Activated CD8-positive, alpha-beta memory T cell treated with anti-CD3 and anti-CD28 coated beads for 48 hours (primary cell): ENCODE results near the gene ADGRL3.
"Not testable (repeated sequence)": the region's sequence is repeated elsewhere in the genome, so short reads cannot be mapped to it uniquely, and the experiment has no call there.

ENCODE experiments used
- DNase-seq, 3 experiments: peaks; one replicate each; pipeline ENCODE4 v3.0.0-alpha.2; 2020; ENCODE audit warnings: low read depth in 2 of 3, low spot score in 2 of 3

Gene ADGRL3

GRCh38 chr4:61605984-61606383, 405.9 kb downstream of the ADGRL3 start:
- DNase-seq, result no peak

GRCh38 chr4:61614231-61614630, 414.1 kb downstream of the ADGRL3 start:
- DNase-seq, result no peak

- no peak for DNase-seq
Measured at GRCh38 chr4:61619528-61619927, 419.4 kb downstream of the ADGRL3 start.

GRCh38 chr4:61628282-61628681, 428.2 kb downstream of the ADGRL3 start:
- DNase-seq, result no peak

GRCh38 chr4:61628727-61629126, 428.6 kb downstream of the ADGRL3 start:
- DNase-seq, result no peak

- DNase-seq, result no peak
Measured at GRCh38 chr4:61630548-61630947, 430.4 kb downstream of the ADGRL3 start.

GRCh38 chr4:61638591-61638990, 438.5 kb downstream of the ADGRL3 start:
- DNase-seq, result no peak

- not testable (repeated sequence) for DNase-seq
Measured at GRCh38 chr4:61646746-61647350, 446.7 kb downstream of the ADGRL3 start.

GRCh38 chr4:61648264-61648663, 448.1 kb downstream of the ADGRL3 start:
- DNase-seq, result no peak

- no peak for DNase-seq
Measured at GRCh38 chr4:61657016-61657415, 456.9 kb downstream of the ADGRL3 start.

GRCh38 chr4:61661960-61662359, 461.8 kb downstream of the ADGRL3 start:
- DNase-seq, result no peak

- no peak for DNase-seq
Measured at GRCh38 chr4:61662362-61662761, 462.2 kb downstream of the ADGRL3 start.

GRCh38 chr4:61663310-61663709, 463.2 kb downstream of the ADGRL3 start:
- no peak for DNase-seq

GRCh38 chr4:61665649-61666048, 465.5 kb downstream of the ADGRL3 start:
- DNase-seq, result no peak

- no peak for DNase-seq
Measured at GRCh38 chr4:61666244-61666643, 466.1 kb downstream of the ADGRL3 start.

- DNase-seq, result no peak
Measured at GRCh38 chr4:61671599-61671998, 471.5 kb downstream of the ADGRL3 start.

GRCh38 chr4:61675464-61675863, 475.3 kb downstream of the ADGRL3 start:
- DNase-seq, result no peak

GRCh38 chr4:61678297-61678696, 478.2 kb downstream of the ADGRL3 start:
- DNase-seq, result no peak

- no peak for DNase-seq
Measured at GRCh38 chr4:61693520-61693919, 493.4 kb downstream of the ADGRL3 start.

GRCh38 chr4:61714387-61714911, 514.3 kb downstream of the ADGRL3 start:
- DNase-seq, result no peak

- no peak for DNase-seq
Measured at GRCh38 chr4:61716426-61716825, 516.3 kb downstream of the ADGRL3 start.

- DNase-seq, result no peak
Measured at GRCh38 chr4:61723492-61723891, 523.4 kb downstream of the ADGRL3 start.

- DNase-seq, result no peak
Measured at GRCh38 chr4:61727286-61727685, 527.2 kb downstream of the ADGRL3 start.
